Liver (tissue), 9 donors: ENCODE data around the gene PRR30. TPM values are rescaled to one million over a fixed set of nuclear protein-coding genes. Genes with fewer than 3 reads are reported as not detected.

Source experiments
- DNase-seq: peaks from one replicate; pipeline ENCODE4 v3.0.0-alpha.2; 2017; ENCODE audit warnings: low spot score
- H3K27ac ChIP-seq, 2 donors: one replicate each; pipeline ENCODE4 v1.7.0; 2013; ENCODE audit warnings: inconsistent platforms in 2 of 2, low read length in 2 of 2, control low read depth in 1 of 2, low read depth in 1 of 2, mild to moderate bottlenecking in 1 of 2
- H3K27me3 ChIP-seq, 4 donors: one replicate each; pipeline versions ENCODE4 v1.6.1 to v1.7.0; 2013; ENCODE audit warnings: low read length in 3 of 4, inconsistent platforms in 1 of 4, mild to moderate bottlenecking in 1 of 4, moderate library complexity in 1 of 4; ENCODE audit not compliant: control insufficient read depth in 4 of 4, insufficient read depth in 4 of 4
- H3K36me3 ChIP-seq, 4 donors: one replicate each; pipeline versions ENCODE4 v1.6.1 to v1.7.0; 2013; ENCODE audit warnings: low read length in 3 of 4, mild to moderate bottlenecking in 3 of 4, low read depth in 1 of 4, moderate library complexity in 1 of 4; ENCODE audit not compliant: control insufficient read depth in 4 of 4, insufficient read depth in 3 of 4
- H3K4me1 ChIP-seq, 4 donors: one replicate each; pipeline versions ENCODE4 v1.6.1 to v1.7.0; 2013; ENCODE audit warnings: low read length in 3 of 4, mild to moderate bottlenecking in 3 of 4, moderate library complexity in 1 of 4; ENCODE audit not compliant: control insufficient read depth in 4 of 4, insufficient read depth in 4 of 4
- H3K4me3 ChIP-seq, 3 donors: one replicate each; pipeline versions ENCODE4 v1.6.1 to v1.7.0; 2013; ENCODE audit warnings: low read length in 3 of 3, control low read depth in 1 of 3, low read depth in 1 of 3, mild to moderate bottlenecking in 1 of 3
- H3K9ac ChIP-seq, 2 donors: one replicate each; pipeline ENCODE4 v1.7.0; 2013; ENCODE audit warnings: low read length in 2 of 2, mild to moderate bottlenecking in 2 of 2, moderate library complexity in 2 of 2, control low read depth in 1 of 2, low read depth in 1 of 2
- H3K9me3 ChIP-seq, 4 donors: one replicate each; pipeline versions ENCODE4 v1.6.1 to v1.7.0; 2013; ENCODE audit warnings: low read length in 3 of 4; ENCODE audit not compliant: control insufficient read depth in 4 of 4
- EGR1 ChIP-seq, 2 donors: IDR thresholded peaks; 2 replicates each; pipeline ENCODE4 v1.6.1; 2016 to 2018; ENCODE audit warnings: antibody characterized with exemption in 2 of 2, low read depth in 2 of 2
- FOXA1 ChIP-seq: IDR thresholded peaks from 2 replicates; pipeline ENCODE4 v1.6.1; 2016; ENCODE audit warnings: antibody characterized with exemption
- FOXA2 ChIP-seq: IDR thresholded peaks from 2 replicates; pipeline ENCODE4 v1.6.1; 2016; ENCODE audit warnings: antibody characterized with exemption
- GABPA ChIP-seq, 2 donors: IDR thresholded peaks in 1 of 2; conservative IDR thresholded peaks in 1 of 2; 2 replicates each; pipeline ENCODE4 v1.6.1; 2016; ENCODE audit warnings: antibody characterized with exemption in 2 of 2, mild to moderate bottlenecking in 1 of 2, moderate library complexity in 1 of 2
- HNF4A ChIP-seq, 2 donors: conservative IDR thresholded peaks; 2 replicates each; pipeline ENCODE4 v1.6.1; 2016; ENCODE audit warnings: antibody characterized with exemption in 2 of 2, mild to moderate bottlenecking in 2 of 2
- HNF4G ChIP-seq: IDR thresholded peaks from 2 replicates; pipeline ENCODE4 v1.6.1; 2016; ENCODE audit warnings: antibody characterized with exemption
- JUND ChIP-seq, 2 donors: IDR thresholded peaks; 2 replicates each; pipeline ENCODE4 v1.6.1; 2016; ENCODE audit warnings: antibody characterized with exemption in 2 of 2
- RAD21 ChIP-seq, 2 donors: IDR thresholded peaks; 2 replicates each; pipeline ENCODE4 v1.6.1; 2016; ENCODE audit warnings: antibody characterized with exemption in 2 of 2, mild to moderate bottlenecking in 2 of 2
- TAF1 ChIP-seq: conservative IDR thresholded peaks from 2 replicates; pipeline ENCODE4 v1.6.1; 2016; ENCODE audit warnings: antibody characterized with exemption, mild to moderate bottlenecking
- YY1 ChIP-seq: IDR thresholded peaks from 2 replicates; pipeline ENCODE4 v1.6.1; 2016; ENCODE audit warnings: antibody characterized with exemption, mild to moderate bottlenecking
- WGBS: extraction: QIAGEN DNeasy Blood & Tissue Kit; methylation state at CpG from one replicate; pipeline ENCODE4 v1.1.7; 2013; 5-methylcytosine and 5-hydroxymethylcytosine counted together
- polyA plus RNA-seq, 2 donors: library from polyadenylated mRNA; stranded (reverse) in 1 of 2; unstranded in 1 of 2; fragments of 200-250 nt in 1 of 2; fragments of >200 nt in 1 of 2; fragmentation: Nextera tagmentation in 1 of 2; extraction: Ambion mirVana in 1 of 2; gene quantifications; one replicate each; pipeline versions ENCODE4 v1.2.1 to v1.2.3, GENCODE V29; 2013 to 2015
- total RNA-seq, 2 donors: library from RNA; depleted of rRNA; stranded (reverse); fragments of >200 nt; gene quantifications; one replicate each; pipeline ENCODE4 v1.2.3, GENCODE V29; 2014
- TF ChIP-seq, protein P1 (sequence below): IDR thresholded peaks from 2 replicates; pipeline ENCODE4 v1.6.1; 2016; ENCODE audit warnings: antibody characterized with exemption
- TF ChIP-seq, protein P2 (sequence below): fragments of 150-350 bp; IDR thresholded peaks from 2 replicates; pipeline ENCODE4 v1.5.1; 2017; ENCODE audit warnings: improper control_type of control experiment, low read depth, low read length; ENCODE audit not compliant: missing input control
- TF ChIP-seq, protein P3 (sequence below): IDR thresholded peaks from 2 replicates; pipeline ENCODE4 v1.6.1; 2016; ENCODE audit warnings: antibody characterized with exemption
- TF ChIP-seq, protein P4 (sequence below): IDR thresholded peaks from 2 replicates; pipeline ENCODE4 v1.6.1; 2016; ENCODE audit warnings: antibody characterized with exemption
- TF ChIP-seq, protein P5 (sequence below): IDR thresholded peaks from 2 replicates; pipeline ENCODE4 v1.6.1; 2016; ENCODE audit warnings: antibody characterized with exemption, mild to moderate bottlenecking
- donor health status: healthy.
- donor health status: healthy.
- donor health status: healthy.
- donor health status: healthy.
- donor health status: healthy.

The PRR30 gene
- total and polyA plus RNA-seq, 4 donors, result not detected

DNA sequence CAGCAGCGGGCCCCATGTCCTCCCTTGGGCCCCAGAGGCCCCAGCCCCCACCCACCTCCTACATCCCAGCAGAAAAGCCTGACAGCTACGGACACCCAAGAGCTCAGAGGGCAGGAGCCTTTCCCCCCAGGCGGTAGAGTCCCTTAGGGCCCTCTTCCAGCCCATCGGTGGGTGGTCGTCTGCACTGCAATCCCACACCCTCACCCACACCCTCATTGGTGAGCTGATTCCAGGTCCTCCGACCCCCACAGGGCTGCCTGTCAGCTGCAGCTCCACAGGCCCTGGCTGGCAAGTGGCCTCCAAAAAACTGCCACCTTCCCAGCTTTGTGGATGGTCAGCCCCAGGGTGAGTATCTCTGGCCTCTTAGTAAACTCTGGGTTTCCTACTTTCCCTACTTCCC is 20.1 kb upstream of the PRR30 start:
- Histone ChIP-seq H3K27ac (no peak overlapping the region), H3K9ac (no peak overlapping the region), H3K27me3 (no peaks in the 10 kb centered on the region), H3K36me3 (no peaks in the 10 kb centered on the region), H3K4me1 (peaks cover 0 to 2% (median under 1%) of the 10 kb centered on the region in 4 donors), H3K4me3 (no peak overlapping the region), H3K9me3 (no peaks in the 10 kb centered on the region)
- WGBS, result 92% methylated on average over 6 of the region's 6 CpGs
- no peak for TF ChIP-seq EGR1 (IDR thresholded peaks at IDR 0.05; ENCODE audit: low read depth in 2 of 2)
- DNase-seq, result no peak

DNA sequence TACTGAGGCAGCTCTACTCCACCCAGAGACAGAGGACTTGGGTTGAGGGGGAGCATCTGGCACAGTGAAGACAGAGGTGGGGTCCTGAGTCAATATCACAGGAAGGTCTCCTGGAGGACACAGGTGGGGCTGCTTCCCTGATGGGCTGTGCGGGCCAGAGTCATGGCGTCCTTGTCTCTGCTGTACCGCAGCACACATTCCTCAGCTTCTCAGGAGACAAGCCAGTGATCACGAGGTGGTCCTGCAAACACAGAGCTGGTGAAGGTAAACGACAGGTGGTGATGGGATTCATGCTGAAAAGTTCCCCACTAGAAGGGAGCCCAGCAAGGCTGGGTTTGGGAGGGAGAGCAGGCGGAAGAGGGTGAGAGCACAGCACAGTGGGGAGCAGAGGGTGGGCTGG is 19.3 kb upstream of the PRR30 start:
- Histone ChIP-seq H3K27me3 (no peaks in the 10 kb centered on the region), H3K36me3 (no peaks in the 10 kb centered on the region), H3K4me1 (peaks cover 0 to 2% (median under 1%) of the 10 kb centered on the region in 4 donors), H3K27ac (no peak overlapping the region), H3K9ac (no peak overlapping the region), H3K9me3 (no peaks in the 10 kb centered on the region), H3K4me3 (no peak overlapping the region)
- DNase-seq, result no peak
- TF ChIP-seq, protein P1, sequence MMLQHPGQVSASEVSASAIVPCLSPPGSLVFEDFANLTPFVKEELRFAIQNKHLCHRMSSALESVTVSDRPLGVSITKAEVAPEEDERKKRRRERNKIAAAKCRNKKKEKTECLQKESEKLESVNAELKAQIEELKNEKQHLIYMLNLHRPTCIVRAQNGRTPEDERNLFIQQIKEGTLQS, result no peak
- TF ChIP-seq GABPA (IDR thresholded peaks at IDR 0.05 in 1 of 2, conservative IDR thresholded peaks at IDR 0.05 in 1 of 2) (no peak), RAD21 (IDR thresholded peaks at IDR 0.05) (no peak), FOXA2 (no peak), HNF4G (no peak), FOXA1 (no peak), TAF1 (no peak)
- TF ChIP-seq, protein P2, sequence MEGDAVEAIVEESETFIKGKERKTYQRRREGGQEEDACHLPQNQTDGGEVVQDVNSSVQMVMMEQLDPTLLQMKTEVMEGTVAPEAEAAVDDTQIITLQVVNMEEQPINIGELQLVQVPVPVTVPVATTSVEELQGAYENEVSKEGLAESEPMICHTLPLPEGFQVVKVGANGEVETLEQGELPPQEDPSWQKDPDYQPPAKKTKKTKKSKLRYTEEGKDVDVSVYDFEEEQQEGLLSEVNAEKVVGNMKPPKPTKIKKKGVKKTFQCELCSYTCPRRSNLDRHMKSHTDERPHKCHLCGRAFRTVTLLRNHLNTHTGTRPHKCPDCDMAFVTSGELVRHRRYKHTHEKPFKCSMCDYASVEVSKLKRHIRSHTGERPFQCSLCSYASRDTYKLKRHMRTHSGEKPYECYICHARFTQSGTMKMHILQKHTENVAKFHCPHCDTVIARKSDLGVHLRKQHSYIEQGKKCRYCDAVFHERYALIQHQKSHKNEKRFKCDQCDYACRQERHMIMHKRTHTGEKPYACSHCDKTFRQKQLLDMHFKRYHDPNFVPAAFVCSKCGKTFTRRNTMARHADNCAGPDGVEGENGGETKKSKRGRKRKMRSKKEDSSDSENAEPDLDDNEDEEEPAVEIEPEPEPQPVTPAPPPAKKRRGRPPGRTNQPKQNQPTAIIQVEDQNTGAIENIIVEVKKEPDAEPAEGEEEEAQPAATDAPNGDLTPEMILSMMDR, result no peak
- WGBS, result 81% methylated on average over 6 of the region's 6 CpGs

DNA sequence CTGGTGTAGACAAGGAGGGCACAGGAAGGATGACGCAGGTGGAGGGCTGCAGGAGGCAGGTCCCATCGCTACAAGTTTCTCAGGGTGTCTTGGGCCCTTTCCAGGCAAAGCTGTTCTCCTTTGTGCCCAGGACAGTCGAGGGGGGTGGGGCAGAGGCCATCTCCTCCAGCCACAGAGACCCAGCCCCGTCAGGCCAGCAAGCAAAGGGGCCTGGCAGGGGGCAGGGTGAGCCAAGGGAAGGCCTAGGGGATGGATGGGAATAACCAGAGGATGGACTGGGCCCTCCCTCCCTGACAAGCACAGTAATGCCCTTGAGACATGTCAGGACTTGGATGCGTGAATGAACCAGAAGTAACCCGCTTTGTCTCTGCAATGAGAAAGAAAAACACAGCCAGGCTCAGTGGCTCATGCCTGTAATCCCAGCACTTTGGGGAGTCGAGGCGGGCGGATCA is 15.9 kb upstream of the PRR30 start:
- TF ChIP-seq RAD21 (IDR thresholded peaks at IDR 0.05) (no peak), HNF4A (conservative IDR thresholded peaks at IDR 0.05) (no peak), YY1 (no peak), GABPA (IDR thresholded peaks at IDR 0.05 in 1 of 2, conservative IDR thresholded peaks at IDR 0.05 in 1 of 2) (no peak), FOXA1 (no peak), JUND (IDR thresholded peaks at IDR 0.05) (no peak)
- TF ChIP-seq, protein P3, sequence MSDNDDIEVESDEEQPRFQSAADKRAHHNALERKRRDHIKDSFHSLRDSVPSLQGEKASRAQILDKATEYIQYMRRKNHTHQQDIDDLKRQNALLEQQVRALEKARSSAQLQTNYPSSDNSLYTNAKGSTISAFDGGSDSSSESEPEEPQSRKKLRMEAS, result no peak
- TF ChIP-seq, protein P4, sequence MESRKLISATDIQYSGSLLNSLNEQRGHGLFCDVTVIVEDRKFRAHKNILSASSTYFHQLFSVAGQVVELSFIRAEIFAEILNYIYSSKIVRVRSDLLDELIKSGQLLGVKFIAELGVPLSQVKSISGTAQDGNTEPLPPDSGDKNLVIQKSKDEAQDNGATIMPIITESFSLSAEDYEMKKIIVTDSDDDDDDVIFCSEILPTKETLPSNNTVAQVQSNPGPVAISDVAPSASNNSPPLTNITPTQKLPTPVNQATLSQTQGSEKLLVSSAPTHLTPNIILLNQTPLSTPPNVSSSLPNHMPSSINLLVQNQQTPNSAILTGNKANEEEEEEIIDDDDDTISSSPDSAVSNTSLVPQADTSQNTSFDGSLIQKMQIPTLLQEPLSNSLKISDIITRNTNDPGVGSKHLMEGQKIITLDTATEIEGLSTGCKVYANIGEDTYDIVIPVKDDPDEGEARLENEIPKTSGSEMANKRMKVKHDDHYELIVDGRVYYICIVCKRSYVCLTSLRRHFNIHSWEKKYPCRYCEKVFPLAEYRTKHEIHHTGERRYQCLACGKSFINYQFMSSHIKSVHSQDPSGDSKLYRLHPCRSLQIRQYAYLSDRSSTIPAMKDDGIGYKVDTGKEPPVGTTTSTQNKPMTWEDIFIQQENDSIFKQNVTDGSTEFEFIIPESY, result no peak
- TF ChIP-seq, protein P2, result no peak
- TF ChIP-seq, protein P5, sequence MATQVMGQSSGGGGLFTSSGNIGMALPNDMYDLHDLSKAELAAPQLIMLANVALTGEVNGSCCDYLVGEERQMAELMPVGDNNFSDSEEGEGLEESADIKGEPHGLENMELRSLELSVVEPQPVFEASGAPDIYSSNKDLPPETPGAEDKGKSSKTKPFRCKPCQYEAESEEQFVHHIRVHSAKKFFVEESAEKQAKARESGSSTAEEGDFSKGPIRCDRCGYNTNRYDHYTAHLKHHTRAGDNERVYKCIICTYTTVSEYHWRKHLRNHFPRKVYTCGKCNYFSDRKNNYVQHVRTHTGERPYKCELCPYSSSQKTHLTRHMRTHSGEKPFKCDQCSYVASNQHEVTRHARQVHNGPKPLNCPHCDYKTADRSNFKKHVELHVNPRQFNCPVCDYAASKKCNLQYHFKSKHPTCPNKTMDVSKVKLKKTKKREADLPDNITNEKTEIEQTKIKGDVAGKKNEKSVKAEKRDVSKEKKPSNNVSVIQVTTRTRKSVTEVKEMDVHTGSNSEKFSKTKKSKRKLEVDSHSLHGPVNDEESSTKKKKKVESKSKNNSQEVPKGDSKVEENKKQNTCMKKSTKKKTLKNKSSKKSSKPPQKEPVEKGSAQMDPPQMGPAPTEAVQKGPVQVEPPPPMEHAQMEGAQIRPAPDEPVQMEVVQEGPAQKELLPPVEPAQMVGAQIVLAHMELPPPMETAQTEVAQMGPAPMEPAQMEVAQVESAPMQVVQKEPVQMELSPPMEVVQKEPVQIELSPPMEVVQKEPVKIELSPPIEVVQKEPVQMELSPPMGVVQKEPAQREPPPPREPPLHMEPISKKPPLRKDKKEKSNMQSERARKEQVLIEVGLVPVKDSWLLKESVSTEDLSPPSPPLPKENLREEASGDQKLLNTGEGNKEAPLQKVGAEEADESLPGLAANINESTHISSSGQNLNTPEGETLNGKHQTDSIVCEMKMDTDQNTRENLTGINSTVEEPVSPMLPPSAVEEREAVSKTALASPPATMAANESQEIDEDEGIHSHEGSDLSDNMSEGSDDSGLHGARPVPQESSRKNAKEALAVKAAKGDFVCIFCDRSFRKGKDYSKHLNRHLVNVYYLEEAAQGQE, result no peak
- 88% methylated on average over 9 of the region's 9 CpGs for WGBS
- H3K9ac ChIP-seq, result no peak overlapping the region

More for the DNA sequence above, 15.9 kb upstream of the PRR30 start:
- Histone ChIP-seq H3K4me1 (no peaks in the 10 kb centered on the region), H3K36me3 (no peaks in the 10 kb centered on the region), H3K9me3 (no peaks in the 10 kb centered on the region), H3K27me3 (no peaks in the 10 kb centered on the region), H3K4me3 (no peak overlapping the region), H3K27ac (no peak overlapping the region)
- no peak for DNase-seq
